Natural killer cell (primary cell): ENCODE measurements around the gene SDF2L1. TPM values are rescaled to one million over a fixed set of nuclear protein-coding genes. Genes with fewer than 3 reads are reported as not detected.

Source experiments
- ATAC-seq, 3 donors: fragments of 150-1000 bp in 2 of 3; fragments of 200-7000 bp in 1 of 3; cut with Tn5 transposase; 1 replicate in 1 of 3; 2 replicates in 2 of 3; pipeline ENCODE4 v1.10.0; 2021; ENCODE audit warnings: mild to moderate bottlenecking in 2 of 3, moderate library complexity in 2 of 3
- DNase-seq, 2 donors: peaks; one replicate each; pipeline versions ENCODE4 v3.0.0 to v3.0.0-alpha.2; 2013 to 2021; ENCODE audit warnings: mixed read lengths in 1 of 2
- H3K27ac ChIP-seq: one replicate; pipeline ENCODE4 v1.5.1; 2013; ENCODE audit warnings: mild to moderate bottlenecking, low read length
- H3K27me3 ChIP-seq: one replicate; pipeline ENCODE4 v1.6.1; 2013; ENCODE audit warnings: low read length; ENCODE audit not compliant: control insufficient read depth, insufficient read depth
- H3K36me3 ChIP-seq: one replicate; pipeline ENCODE4 v1.6.1; 2013; ENCODE audit warnings: low read length; ENCODE audit not compliant: control insufficient read depth, insufficient read depth
- H3K4me1 ChIP-seq: one replicate; pipeline ENCODE4 v1.6.1; 2013; ENCODE audit warnings: low read length; ENCODE audit not compliant: control insufficient read depth, insufficient read depth
- H3K4me3 ChIP-seq: one replicate; pipeline ENCODE4 v1.5.1; 2013; ENCODE audit warnings: low read length
- H3K9me3 ChIP-seq: one replicate; pipeline ENCODE4 v1.6.1; 2013; ENCODE audit warnings: low read length; ENCODE audit not compliant: control insufficient read depth, insufficient read depth
- H3K27ac Mint-ChIP-seq, 2 donors: one replicate each; pipeline ENCODE4 v1.8.0; 2022; ENCODE audit warnings: mild to moderate bottlenecking in 2 of 2, mixed read lengths in 2 of 2, moderate library complexity in 1 of 2
- H3K27me3 Mint-ChIP-seq, 2 donors: one replicate each; pipeline ENCODE4 v1.8.0; 2022; ENCODE audit warnings: low read depth in 2 of 2, mixed read lengths in 2 of 2
- H3K36me3 Mint-ChIP-seq: one replicate; pipeline ENCODE4 v1.8.0; 2022; ENCODE audit warnings: mixed read lengths
- H3K4me1 Mint-ChIP-seq, 2 donors: one replicate each; pipeline ENCODE4 v1.8.0; 2022; ENCODE audit warnings: mixed read lengths in 2 of 2
- H3K4me3 Mint-ChIP-seq: one replicate; pipeline ENCODE4 v1.8.0; 2022; ENCODE audit warnings: mild to moderate bottlenecking, moderate library complexity, mixed read lengths
- H3K9me3 Mint-ChIP-seq, 2 donors: one replicate each; pipeline ENCODE4 v1.8.0; 2022; ENCODE audit warnings: mixed read lengths in 2 of 2
- WGBS: methylation state at CpG from one replicate; pipeline ENCODE4 v1.1.7; 2013; ENCODE audit warnings: missing lambda C conversion rate; ENCODE audit not compliant: insufficient coverage; 5-methylcytosine and 5-hydroxymethylcytosine counted together
- intact Hi-C: fragments of 100-400 bp; cut with micrococcal nuclease; formaldehyde crosslinking; loops from one replicate; pipeline ENCODE4 v1.14.2; 2022
- total RNA-seq, 4 donors: library from RNA; stranded (reverse); fragments of 120-200 nt in 1 of 4; gene quantifications; one replicate each; pipeline versions ENCODE4 v1.2.3 to v1.2.4, GENCODE V29; 2013 to 2022
- TF ChIP-seq, protein P1 (sequence below): fragments of 200-600 bp; IDR thresholded peaks from one replicate; pipeline ENCODE4 v1.8.0; 2022; ENCODE audit warnings: antibody characterized with exemption

Gene SDF2L1
- total RNA-seq, 3 donors from 2014 or later (not counting 1 experiment from before 2014, with no cell fraction given) = 38.3 to 55.8 (median 40.3) TPM

DNA sequence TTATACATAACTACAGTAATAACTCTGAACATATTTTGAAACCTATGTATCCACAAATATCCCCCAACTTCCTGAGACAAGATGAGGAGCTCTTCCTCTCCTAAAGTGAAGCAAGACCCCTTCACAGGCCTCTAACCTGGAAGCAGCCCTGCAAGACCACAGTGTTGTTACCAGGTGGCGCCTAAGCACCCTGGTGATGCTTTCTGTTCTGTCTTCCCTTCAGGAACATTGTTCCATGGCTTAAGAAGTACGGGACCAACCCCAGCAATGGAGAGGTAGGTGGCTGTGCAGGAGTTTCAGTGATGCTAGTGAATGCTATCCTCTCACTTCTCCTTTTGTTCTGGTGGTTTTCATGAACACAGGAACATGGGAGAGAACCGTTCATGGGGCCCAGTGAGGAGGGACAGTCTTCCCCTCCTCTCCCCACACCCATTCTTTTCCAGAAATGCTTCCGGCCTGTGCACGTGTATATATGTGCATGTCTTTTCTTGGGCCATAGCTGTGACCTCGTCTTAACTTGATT, 30.1 kb downstream of the SDF2L1 start:
- Mint-ChIP-seq H3K27ac (no peak overlapping the region), H3K36me3 (peaks cover 16% of the 10 kb centered on the region), H3K4me1 (peaks cover 19 to 52% of the 10 kb centered on the region in 2 donors), H3K9me3 (no peaks in the 10 kb centered on the region), H3K27me3 (no peaks in the 10 kb centered on the region), H3K4me3 (no peak overlapping the region)
- intact Hi-C loops = no loop called here
- WGBS = 90% methylated on average over 6 of the region's 6 CpGs
- ATAC-seq = no peak
- Histone ChIP-seq H3K27ac (no peak overlapping the region), H3K36me3 (peaks cover 58% of the 10 kb centered on the region), H3K9me3 (no peaks in the 10 kb centered on the region), H3K27me3 (no peaks in the 10 kb centered on the region), H3K4me3 (no peak overlapping the region), H3K4me1 (peaks cover 13% of the 10 kb centered on the region)
- TF ChIP-seq, protein P1, sequence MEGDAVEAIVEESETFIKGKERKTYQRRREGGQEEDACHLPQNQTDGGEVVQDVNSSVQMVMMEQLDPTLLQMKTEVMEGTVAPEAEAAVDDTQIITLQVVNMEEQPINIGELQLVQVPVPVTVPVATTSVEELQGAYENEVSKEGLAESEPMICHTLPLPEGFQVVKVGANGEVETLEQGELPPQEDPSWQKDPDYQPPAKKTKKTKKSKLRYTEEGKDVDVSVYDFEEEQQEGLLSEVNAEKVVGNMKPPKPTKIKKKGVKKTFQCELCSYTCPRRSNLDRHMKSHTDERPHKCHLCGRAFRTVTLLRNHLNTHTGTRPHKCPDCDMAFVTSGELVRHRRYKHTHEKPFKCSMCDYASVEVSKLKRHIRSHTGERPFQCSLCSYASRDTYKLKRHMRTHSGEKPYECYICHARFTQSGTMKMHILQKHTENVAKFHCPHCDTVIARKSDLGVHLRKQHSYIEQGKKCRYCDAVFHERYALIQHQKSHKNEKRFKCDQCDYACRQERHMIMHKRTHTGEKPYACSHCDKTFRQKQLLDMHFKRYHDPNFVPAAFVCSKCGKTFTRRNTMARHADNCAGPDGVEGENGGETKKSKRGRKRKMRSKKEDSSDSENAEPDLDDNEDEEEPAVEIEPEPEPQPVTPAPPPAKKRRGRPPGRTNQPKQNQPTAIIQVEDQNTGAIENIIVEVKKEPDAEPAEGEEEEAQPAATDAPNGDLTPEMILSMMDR = no peak
- DNase-seq = no peak

GRCh38 chr22:21673534-21674321, 31.6 kb downstream of the SDF2L1 start:
- DNase-seq (no peak), ATAC-seq (no peak)
- H3K9me3 ChIP-seq = no peaks in the 10 kb centered on the region
- peaks cover 18% of the 10 kb centered on the region for H3K4me1 ChIP-seq
- TF ChIP-seq, protein P1 = no peak
- Mint-ChIP-seq H3K4me3 (no peak overlapping the region), H3K27me3 (no peaks in the 10 kb centered on the region), H3K4me1 (peaks cover 13 to 57% of the 10 kb centered on the region in 2 donors), H3K9me3 (no peaks in the 10 kb centered on the region), H3K27ac (peak overlapping the region in 1 of 2 donors; percentile 27), H3K36me3 (peaks cover 16% of the 10 kb centered on the region)
- intact Hi-C loops = no loop called here
- no peak overlapping the region for H3K4me3 ChIP-seq
- no peak overlapping the region for H3K27ac ChIP-seq
- no peaks in the 10 kb centered on the region for H3K27me3 ChIP-seq
- peaks cover 58% of the 10 kb centered on the region for H3K36me3 ChIP-seq
- 98% methylated on average over 10 of the region's 12 CpGs for WGBS

DNA sequence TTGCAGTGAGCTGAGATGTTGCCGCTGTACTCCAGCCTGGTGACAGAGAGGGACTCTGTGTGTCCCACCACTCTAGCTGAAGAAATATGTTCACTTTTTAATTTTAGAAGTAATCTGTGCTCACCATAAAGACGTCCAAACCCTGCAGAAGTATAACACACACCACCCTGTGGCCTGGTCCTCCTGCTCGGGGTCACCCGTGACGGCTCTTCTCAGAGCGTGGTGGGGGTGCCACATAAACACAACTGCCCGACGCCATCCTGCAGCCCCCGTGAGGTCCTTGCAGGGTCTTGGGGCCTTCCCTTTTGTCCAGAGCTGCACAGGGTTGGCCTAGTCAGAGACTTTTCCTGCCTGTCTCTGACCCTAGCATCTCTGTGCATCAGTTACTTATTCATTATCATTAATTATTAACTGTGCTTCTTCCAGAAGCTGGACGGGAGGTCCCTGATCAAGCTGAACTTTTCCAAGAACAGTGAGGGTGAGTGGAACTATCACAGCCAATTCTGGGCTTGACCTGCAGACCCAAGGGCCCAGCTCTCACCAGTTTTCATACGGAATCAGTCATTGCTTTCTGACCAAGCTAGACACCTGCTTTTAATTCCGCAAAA, 32.6 kb downstream of the SDF2L1 start:
- Mint-ChIP-seq H3K4me1 (peaks cover 10 to 50% of the 10 kb centered on the region in 2 donors), H3K9me3 (no peaks in the 10 kb centered on the region), H3K36me3 (peaks cover 16% of the 10 kb centered on the region), H3K27me3 (no peaks in the 10 kb centered on the region), H3K4me3 (no peak overlapping the region), H3K27ac (peak overlapping the region in 1 of 2 donors; percentile 51)
- DNase-seq (no peak), ATAC-seq (no peak)
- 96% methylated on average over 12 of the region's 12 CpGs for WGBS
- no peak overlapping the region for H3K4me3 ChIP-seq
- peaks cover 58% of the 10 kb centered on the region for H3K36me3 ChIP-seq
- no peaks in the 10 kb centered on the region for H3K9me3 ChIP-seq
- TF ChIP-seq, protein P1 = no peak
- no peak overlapping the region for H3K27ac ChIP-seq
- H3K4me1 ChIP-seq = peaks cover 28% of the 10 kb centered on the region
- no peaks in the 10 kb centered on the region for H3K27me3 ChIP-seq
- intact Hi-C loops = no loop called here
